Osteoblast (primary cell): Measurements from ENCODE around the gene CMTM1. TPM values are rescaled to one million over a fixed set of nuclear protein-coding genes. Genes with fewer than 3 reads are reported as not detected.

Experiments
- DNase-seq: peaks from one replicate; pipeline ENCODE4 v3.0.0; 2011; ENCODE audit warnings: low spot score, mixed read lengths; ENCODE audit not compliant: insufficient read length; ENCODE audit errors: missing footprints
- H2AFZ ChIP-seq: 2 replicates; pipeline ENCODE4 v1.6.0; 2011; ENCODE audit warnings: mild to moderate bottlenecking, low read length
- H3K27ac ChIP-seq: 2 replicates; pipeline ENCODE4 v1.5.1; 2011; ENCODE audit warnings: mild to moderate bottlenecking, low read depth, low read length, moderate library complexity
- H3K27me3 ChIP-seq: 2 replicates; pipeline ENCODE4 v1.6.0; 2012; ENCODE audit warnings: mild to moderate bottlenecking, control low read depth, inconsistent platforms, low read length, moderate library complexity; ENCODE audit not compliant: insufficient read depth
- H3K36me3 ChIP-seq: 2 replicates; pipeline ENCODE4 v1.5.1; 2011; ENCODE audit warnings: mild to moderate bottlenecking, low read length, control low read depth, moderate library complexity; ENCODE audit not compliant: insufficient read depth
- H3K4me1 ChIP-seq: 2 replicates; pipeline ENCODE4 v1.5.1; 2011; ENCODE audit warnings: mild to moderate bottlenecking, low read length, control low read depth, moderate library complexity; ENCODE audit not compliant: insufficient read depth
- H3K4me2 ChIP-seq: 2 replicates; pipeline ENCODE4 v1.6.0; 2011; ENCODE audit warnings: mild to moderate bottlenecking, low read length; ENCODE audit not compliant: insufficient read depth
- H3K4me3 ChIP-seq: fragments of 200-600 bp; sonication (generic); 3 replicates; pipeline ENCODE4 v1.5.1; 2012; ENCODE audit warnings: mild to moderate bottlenecking, low read length, inconsistent platforms; ENCODE audit not compliant: insufficient read depth
- H3K79me2 ChIP-seq: 2 replicates; pipeline ENCODE4 v1.6.0; 2012; ENCODE audit warnings: mild to moderate bottlenecking, low read length, control low read depth, inconsistent platforms; ENCODE audit not compliant: insufficient read depth
- H3K9me3 ChIP-seq: 2 replicates; pipeline ENCODE4 v1.5.1; 2011; ENCODE audit warnings: low read depth, low read length, control low read depth
- H4K20me1 ChIP-seq: 2 replicates; pipeline ENCODE4 v1.6.0; 2012; ENCODE audit warnings: mild to moderate bottlenecking, low read length, control low read depth; ENCODE audit not compliant: insufficient read depth
- CTCF ChIP-seq: IDR thresholded peaks from 2 replicates; pipeline ENCODE4 v1.5.1; 2011; ENCODE audit warnings: mild to moderate bottlenecking, low read depth, low read length, moderate library complexity; ENCODE audit errors: extremely low read depth
- total RNA-seq: library from RNA; depleted of rRNA; stranded (reverse); fragments of >200 nt; gene quantifications from 2 replicates; pipeline ENCODE4 v1.2.3, GENCODE V29; 2012

CMTM1 gene
- total RNA-seq, 1 donor, result 4.0 TPM

GRCh38 chr16:66549284-66550131, 16.7 kb upstream of the CMTM1 start, which contains the start of gene TK2:
Gene TK2 (minus strand): TSS chr16:66550122. CDS start chr16:66550061, 61 bp downstream.
- TF ChIP-seq CTCF, result no peak
- peaks cover 4% of the 10 kb centered on the region for H3K36me3 ChIP-seq
- H3K79me2 ChIP-seq, result peaks cover 21% of the 10 kb centered on the region
- DNase-seq, result peak; percentile 95
- peaks cover 38% of the 10 kb centered on the region for H3K4me1 ChIP-seq
- no peaks in the 10 kb centered on the region for H4K20me1 ChIP-seq
- no peaks in the 10 kb centered on the region for H3K27me3 ChIP-seq
- H3K9me3 ChIP-seq, result no peaks in the 10 kb centered on the region
- peak within 1 kb of the TSS; percentile 96 for H2AFZ ChIP-seq
- peak within 1 kb of the TSS; percentile 94 for H3K4me2 ChIP-seq
- peak within 1 kb of the TSS; percentile 78 for H3K27ac ChIP-seq
- H3K4me3 ChIP-seq, result peak within 1 kb of the TSS; percentile 84

GRCh38 chr16:66551348-66551759, 14.9 kb upstream of the CMTM1 start:
- H3K4me2 ChIP-seq, result no peak overlapping the region

DNA sequence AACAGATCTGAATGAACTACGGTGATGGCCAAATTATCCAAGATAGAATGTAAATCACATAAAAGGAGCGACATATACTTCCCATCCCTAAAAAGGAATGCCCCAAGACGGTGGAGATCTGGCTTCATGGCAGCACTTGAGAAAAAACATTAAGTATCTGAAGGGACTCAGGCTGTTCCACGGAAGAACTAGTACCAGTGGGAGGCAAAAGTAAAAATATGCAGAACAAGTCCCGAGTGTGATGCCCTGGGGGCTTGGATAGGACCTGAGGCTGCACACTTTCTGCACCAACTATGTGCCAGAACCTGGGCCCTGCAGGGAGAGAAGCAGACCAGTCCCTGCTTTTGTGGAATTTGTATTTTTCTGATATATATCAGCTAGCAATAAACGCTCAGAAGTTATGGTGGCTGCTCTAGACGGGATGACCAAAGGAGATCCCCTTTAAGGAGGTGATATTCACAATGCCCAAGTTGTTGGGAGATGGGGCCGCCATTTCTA, 14.4 kb upstream of the CMTM1 start:
- no peak for TF ChIP-seq CTCF
- peak; percentile 87 for DNase-seq
- Histone ChIP-seq H3K27ac (peak overlapping the region; percentile 84), H3K79me2 (peaks cover 41% of the 10 kb centered on the region), H4K20me1 (no peaks in the 10 kb centered on the region), H3K4me1 (peaks cover 38% of the 10 kb centered on the region), H3K36me3 (no peaks in the 10 kb centered on the region), H3K4me2 (peak overlapping the region; percentile 96), H3K4me3 (peak overlapping the region; percentile 88), H2AFZ (peak overlapping the region; percentile 98), H3K27me3 (no peaks in the 10 kb centered on the region), H3K9me3 (no peaks in the 10 kb centered on the region)

More at GRCh38 chr16:66551348-66551759, 14.9 kb upstream of the CMTM1 start:
- H2AFZ ChIP-seq, result peak overlapping the region; percentile 49
- H3K27me3 ChIP-seq, result no peaks in the 10 kb centered on the region
- no peaks in the 10 kb centered on the region for H3K9me3 ChIP-seq
- peaks cover 38% of the 10 kb centered on the region for H3K4me1 ChIP-seq
- no peaks in the 10 kb centered on the region for H3K36me3 ChIP-seq
- peak; percentile 20 for TF ChIP-seq CTCF
- H3K79me2 ChIP-seq, result peaks cover 40% of the 10 kb centered on the region
- no peaks in the 10 kb centered on the region for H4K20me1 ChIP-seq
- DNase-seq, result no peak
- no peak overlapping the region for H3K4me3 ChIP-seq
- no peak overlapping the region for H3K27ac ChIP-seq
